GM19455 (cell line): ENCODE results near the gene KRT3.

Source experiments
- ATAC-seq: cut with Tn5 transposase; IDR thresholded peaks from one replicate; pipeline ENCODE4 v1.9.1; 2021; ENCODE audit not compliant: unreplicated experiment

Gene KRT3

DNA sequence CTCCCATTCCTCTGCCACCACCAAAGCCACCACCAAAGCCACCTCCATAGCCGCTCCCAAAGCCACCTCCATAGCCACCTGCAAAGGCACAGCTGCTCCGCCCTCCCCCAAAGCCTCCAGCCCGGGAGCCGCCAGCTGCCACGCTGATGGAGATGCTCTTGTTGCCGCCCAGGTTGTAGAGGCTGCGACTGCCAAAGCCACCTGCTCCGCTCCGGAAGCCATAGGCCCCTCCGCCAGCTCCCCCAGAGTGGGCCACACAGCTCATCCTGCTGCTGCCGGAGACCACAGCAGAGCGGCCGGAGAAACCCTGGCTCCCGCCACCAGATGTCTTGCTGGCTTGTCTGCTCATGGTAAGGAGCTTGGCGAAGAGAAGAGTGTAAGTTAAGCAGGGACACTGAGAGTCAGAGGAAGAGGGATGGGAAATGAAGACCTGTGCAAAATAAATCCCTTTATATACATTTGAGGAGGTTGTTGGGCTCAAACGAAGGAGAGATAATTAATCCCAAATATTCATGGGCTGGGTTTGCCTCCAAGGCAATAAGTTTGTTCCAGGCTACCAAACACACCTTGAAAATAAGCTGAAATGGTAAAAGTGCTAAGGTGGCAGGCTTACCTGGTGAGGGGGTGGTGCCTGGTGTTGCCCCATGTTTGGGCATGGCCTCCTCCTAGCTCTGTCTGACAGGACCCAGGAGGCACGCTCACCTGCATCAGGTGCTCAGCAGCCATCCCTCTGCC is at the start of gene KRT3:
KRT3 (minus strand) TSS at position 424 of the 735 bp plus-strand sequence; CDS start at position 349, 75 bp downstream.
- no peak for ATAC-seq

DNA sequence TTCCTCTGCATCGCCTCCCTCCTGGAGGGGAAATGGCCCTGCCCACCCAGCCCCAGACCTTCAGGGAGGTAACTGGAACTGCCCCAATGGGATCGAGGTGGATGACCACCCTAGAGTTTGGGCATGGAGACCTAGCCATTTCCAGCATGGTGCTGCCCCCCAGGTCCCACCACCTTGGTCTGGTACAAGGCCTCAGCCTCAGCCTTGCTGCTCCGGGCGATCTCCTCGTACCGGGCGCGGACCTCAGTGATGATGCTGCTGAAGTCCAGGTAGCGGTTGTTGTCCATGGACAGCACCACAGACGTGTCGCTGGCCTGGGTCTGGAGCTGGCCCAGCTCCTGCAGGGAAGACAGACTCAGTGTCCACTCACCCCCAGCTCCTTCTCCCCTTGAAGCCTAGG is 48.5 kb upstream of the KRT3 start:
- no peak for ATAC-seq

DNA sequence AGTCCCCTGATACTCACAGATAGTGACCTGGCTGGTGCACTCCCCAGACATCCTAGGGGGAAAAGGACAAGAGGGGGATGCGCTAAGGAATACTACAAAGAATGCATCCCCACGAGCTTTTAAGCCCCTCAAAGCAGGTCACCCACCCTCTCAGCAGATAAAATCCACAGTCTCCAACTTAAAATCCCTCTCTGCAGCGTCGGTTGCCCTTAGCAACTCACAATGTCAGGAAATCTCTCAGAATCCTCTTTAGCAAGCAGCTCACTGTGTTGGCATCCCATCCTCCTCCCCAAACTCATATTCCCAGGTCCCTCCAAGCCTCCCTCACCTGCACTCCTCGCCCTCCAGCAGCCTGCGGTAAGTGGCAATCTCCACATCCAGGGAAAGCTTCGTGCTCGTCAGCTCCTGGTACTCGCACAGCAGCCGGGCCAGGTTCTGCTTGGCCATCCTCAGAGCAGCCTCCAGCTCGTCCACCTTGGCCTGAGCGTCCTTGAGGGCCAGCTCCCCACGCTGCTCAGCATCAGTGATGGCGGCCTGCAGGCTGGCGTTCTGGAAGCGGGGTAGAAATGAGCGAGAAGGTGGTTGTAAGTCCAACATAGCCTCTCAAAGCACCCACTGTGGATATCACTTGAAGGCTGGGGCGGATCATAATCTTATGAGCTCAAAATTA is 43.7 kb upstream of the KRT3 start:
- no peak for ATAC-seq

DNA sequence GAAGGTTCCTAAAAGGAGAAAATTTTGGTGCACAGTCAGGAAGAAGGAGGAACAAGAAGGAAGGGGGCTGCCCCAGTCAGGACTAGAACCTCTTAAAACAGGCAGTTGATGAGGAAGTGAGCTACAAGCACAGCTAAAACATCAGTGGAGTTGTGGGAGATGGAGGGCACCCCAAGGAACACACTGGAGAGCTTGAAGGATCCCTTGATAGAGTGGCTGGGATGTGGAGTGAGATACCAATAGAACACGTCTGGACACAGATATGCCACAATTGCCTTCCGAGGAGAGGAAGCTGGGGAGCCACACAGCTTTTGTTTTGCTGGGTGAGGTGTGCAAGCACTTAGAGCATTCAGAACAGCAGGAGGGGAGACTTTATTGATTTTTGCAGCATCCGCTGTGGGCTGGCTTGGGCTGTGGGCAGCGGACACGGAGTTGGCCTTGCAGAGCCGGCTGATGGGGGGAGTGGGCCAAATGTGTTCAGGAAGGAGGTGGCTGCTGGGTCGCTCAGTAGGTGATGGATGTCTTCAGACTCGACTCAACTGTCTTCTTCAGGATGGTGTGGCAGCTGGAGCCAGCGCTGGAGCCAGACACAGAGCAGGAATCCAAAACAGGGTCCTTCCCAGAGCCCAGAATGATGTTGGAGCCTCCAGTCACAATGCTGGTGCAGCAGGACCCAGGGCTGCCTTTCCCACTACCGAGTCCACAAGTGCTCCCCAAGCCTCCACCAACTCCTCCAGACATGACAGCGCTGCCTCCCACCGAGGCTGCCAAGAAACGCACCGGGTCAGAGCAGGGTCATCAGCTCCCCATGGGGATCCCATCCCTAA is 42.9 kb upstream of the KRT3 start:
- ATAC-seq = no peak

DNA sequence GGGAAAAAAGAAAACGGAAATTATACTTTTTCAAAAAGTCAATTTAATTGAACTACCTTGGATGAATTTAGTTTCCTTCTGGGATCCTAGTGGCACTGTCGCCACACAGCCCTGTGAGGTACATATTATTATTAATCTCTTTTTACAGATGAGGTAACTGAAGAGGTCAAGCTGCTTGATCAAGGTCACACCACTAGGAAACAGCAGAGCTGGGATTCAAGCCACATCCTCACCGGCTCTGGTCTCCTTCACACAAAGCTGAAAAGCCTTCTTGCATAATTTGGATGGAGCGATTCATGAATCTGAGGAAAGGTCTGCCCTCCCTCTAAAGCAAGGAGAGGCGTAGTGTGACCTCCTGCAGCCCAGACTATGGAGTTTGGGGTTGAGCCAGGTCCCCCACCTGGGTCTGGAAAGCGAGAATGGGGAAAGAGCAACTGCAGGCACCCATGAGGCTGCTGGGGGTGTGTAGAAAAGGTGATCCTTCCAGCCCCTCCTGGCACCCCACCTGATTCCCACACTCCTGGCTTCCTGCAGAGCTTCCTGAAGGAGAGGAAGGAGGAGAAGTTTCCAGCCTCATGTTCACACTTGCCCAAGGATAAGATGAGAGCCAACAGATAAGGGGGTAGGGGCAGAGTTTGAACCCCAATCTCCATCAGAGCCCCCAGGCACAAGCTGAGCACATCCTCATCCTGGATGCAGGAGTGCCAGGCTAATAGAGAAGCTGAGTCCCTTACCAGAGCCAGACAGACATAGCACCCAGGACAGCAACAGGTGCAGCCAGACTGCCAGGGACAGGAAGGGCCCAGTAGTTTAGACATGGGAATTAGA is 42.1 kb upstream of the KRT3 start:
- no peak for ATAC-seq

DNA sequence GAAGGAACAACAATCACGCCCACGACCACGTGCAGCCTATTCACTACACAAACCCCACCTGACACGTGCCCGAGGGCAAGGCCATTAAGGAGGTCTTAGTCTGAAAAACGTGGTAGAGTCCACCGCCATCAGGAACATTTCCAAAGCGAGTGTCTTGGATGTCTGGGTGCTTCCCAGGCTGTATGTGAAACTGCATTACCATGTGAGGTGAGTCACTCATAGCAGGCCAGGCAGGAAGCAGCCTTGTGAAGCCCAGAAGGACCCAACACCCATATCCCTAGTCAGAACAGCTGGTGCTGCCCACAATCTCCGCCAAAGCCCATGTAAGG is 41.5 kb upstream of the KRT3 start:
- no peak for ATAC-seq

DNA sequence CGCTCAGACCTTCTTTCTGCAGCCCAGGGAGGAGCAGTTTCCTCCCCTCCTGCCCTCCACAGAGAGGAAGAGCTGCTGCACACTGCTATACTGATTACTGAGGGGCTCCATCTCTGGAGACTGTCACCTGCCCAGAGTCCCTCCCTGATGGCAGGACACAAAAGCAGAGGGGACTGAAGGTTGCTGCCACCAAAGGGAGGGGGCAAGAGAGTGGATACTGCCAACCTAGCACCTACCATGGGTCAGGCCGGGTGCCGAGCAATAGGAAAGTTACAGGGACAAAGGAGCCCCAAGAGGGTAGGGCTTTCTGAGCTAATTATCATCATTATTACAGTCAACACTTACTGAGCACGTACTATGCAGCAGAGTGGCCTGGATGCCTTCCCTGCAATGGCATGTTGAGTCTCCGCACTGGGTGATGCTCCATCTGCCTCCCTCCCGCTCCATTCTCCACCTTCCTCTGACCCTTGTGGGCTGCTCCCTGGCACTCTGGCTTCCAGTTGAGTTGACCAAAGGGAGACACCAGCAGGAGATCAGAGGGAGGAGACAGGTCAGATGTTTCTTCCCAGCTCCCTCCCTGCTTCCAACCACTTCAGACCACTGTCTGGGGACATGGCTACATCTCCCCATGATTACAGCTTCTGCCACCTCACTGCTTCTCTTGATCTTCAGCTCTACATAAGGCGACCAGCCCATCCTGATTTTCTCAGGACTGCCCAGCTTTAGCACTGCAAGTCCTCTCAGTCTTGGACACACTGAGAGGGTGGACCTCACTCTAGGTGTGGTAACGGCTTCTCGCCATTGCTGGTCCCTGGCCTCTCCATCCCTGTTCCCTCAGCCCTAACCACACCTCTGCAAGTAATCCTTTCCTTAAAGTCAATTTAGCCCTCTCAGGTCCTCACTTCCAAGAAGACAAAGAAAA is 40.8 kb upstream of the KRT3 start:
- ATAC-seq = no peak

DNA sequence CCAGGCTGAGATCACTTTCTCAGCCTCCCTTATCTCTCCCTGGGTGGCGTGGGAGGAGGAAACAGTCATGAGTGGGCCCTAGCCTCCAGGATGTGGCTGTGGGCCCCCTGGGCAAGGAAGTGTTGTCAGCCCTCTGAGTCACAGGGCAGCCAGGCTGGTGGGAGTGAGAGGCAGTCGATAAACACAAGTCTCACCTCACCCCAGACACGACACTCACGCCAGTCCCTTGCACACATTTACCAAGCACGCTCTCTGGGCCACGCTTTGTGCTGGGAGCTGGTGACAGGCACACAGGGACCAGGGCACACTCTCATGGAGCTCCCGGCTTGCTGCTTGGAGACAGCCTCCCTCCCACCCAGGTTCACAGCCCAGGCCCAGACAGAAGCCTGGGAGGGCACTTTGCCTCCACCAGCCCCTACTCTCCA is 40.1 kb upstream of the KRT3 start:
- no peak for ATAC-seq

DNA sequence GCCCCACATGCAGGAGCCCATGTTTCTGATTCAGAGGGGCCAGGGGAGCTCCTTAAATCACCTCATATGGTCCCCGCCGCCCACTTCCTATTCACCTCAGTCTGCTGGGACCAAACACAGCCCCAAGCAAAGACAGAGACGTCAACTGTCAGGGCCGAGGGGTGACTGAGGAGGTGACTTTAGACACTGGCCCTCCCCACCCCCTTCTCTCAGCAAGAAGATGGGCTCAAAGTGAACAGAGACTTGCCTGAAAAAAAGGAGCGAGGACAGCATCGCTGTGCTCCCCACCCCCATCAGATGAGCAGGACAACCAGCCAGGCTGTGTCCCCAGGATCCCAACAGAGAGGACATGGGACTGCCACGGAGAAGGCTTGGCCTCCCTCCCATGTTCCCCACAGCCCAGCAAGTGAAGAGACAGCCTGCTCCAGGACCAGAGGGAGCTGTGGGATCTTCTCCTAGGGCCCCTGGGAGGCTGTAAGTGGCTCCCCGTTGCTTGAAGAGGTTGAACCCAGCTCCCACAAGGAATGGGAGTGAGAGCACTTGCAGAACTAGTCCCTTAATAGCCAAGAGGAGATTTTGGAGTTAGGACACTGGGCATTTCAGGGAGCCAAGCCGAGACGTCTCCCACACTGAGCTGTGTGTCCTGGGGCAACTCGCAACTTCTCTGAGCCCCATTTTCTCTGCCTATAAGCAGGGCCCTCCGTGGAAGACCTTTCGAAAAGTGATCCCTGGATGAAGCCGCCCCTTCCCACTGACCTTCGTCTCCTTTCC is 39.5 kb upstream of the KRT3 start:
- ATAC-seq = no peak

DNA sequence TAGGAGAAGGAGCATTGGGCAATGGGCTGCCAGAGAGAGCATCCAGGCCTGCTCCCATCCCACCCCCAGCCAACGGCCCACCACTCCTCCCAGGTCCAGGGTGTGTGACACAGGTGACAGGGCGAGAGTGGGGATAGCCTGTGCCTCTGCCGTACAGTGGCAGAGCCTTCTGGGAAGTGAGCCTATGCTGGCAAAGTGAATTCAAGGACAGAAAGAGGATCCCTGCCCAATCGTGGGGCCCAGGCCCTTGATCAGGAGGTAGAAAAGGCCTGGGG is 38.7 kb upstream of the KRT3 start:
- no peak for ATAC-seq

DNA sequence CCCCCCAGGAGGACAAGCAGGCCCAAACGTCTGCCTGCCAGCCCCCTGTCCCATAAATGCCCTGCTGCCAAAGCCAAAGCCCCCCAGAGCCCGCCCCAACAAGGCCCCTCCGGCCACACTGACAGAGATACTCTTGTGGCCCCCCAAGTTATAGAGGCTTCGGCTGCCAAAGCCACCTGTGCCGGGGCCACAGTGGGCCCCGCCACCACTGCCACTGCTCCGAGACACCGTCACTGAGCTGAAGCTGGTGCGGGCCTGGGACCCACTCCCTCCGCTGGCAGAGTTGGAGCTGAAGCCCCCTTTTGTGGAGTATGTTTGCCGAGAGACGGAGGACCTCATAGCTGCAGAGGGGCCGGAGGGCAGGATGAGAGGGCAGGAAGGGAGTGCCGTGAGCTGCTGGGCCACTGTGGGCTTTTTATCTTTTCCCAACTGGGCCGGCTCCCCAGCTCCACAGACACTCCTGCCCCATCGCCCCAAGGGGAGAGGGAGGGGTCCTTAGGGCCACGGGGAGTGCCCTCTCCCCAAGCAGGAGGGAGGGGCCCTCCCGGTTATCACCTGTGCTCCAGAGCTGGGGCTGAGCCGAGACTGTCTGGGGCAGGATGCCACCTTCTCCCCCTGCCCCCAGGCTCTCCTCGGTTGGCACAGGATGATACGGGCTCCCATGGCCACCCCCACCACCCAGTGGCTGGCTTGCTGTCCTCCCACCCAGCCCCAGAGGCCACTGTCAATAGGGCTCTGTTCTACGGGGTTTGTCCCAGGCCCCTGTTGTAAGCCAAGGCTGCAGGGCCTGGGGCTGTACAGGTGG is 38.2 kb upstream of the KRT3 start, which contains the start of gene KRT79:
KRT79 (minus strand) TSS at position 390 of the 805 bp plus-strand sequence; CDS start at position 339, 51 bp downstream.
- no peak for ATAC-seq

DNA sequence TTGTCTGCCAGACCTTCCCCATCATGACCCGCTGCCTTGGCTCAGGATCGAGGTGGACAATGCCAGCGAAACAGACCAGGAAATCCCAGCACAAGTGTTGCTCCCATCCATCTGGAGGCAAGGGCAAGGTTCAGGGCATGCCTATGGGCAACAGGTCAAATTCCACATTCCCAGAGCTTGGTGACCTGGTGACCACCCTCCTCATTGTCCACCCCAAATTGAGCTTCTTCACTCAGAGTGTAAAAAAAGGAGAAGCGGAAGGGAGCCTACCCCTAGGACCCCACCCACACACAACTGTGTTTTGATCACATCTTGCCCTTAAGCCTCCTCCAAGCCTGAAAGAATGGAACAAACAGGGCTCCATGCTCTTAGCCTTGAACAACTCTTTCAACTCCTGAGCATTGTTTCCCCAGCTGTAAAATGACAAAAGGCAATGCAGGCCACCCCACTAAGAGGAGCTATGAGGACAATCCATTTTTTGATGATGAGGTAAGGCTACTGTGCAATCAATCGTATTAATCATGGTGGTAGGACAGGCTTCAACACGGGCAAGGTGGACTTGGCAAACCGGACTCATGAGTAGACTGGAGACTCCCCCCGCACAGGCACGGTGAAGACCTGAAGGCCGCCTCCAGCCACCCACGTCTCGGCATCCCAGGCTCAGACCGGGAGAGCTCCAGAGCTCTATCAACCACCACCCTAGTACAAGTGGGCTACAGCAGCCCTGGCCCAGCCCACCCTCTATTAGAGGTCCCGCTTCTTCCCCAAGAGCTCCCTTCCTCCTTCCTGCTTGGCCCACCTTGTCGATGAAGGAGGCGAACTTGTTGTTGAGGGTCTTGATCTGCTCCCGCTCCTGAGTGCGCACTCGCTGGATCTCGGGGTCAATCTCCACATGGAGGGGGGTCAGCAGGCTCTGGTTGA is 37.3 kb upstream of the KRT3 start:
- no peak for ATAC-seq

DNA sequence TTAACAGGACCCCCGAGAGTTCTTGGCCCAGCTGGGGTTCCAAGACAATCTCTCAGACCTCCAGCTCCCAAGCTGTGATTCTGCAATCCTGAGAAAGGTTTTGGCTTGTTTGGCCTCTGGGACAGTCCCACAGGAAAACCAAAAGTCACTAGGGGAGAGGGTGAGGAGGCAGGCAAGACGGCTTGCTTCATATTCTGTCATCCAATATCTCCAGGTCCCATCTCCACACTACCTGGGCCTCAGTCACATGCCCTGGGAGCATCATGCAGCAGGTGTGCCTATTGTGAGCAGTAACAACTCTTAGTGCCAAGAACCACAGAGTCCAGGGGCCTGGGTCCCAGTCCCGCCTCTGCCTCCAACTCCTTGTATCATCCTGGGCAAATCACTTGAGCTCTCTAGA is 36.5 kb upstream of the KRT3 start:
- no peak for ATAC-seq

DNA sequence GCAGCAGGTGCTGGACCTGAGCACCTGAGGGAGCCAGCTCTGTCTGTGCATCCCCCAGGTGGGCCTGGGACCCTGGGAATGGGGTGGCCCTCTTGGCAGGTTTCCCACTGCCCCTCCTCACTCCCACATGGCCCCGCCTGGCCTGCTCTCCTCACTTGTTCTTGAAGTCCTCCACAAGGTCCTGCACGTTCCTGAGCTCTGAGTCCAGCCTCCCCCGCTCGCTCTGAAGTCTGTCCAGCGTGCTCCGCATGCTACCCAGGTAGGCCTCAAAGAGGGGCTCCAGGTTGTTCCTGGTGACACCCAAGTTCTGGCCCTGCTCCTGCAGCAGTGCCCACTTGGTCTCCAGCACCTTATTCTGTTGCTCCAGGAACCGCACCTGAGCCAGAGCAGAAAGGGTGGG is 35.3 kb upstream of the KRT3 start:
- ATAC-seq = no peak

DNA sequence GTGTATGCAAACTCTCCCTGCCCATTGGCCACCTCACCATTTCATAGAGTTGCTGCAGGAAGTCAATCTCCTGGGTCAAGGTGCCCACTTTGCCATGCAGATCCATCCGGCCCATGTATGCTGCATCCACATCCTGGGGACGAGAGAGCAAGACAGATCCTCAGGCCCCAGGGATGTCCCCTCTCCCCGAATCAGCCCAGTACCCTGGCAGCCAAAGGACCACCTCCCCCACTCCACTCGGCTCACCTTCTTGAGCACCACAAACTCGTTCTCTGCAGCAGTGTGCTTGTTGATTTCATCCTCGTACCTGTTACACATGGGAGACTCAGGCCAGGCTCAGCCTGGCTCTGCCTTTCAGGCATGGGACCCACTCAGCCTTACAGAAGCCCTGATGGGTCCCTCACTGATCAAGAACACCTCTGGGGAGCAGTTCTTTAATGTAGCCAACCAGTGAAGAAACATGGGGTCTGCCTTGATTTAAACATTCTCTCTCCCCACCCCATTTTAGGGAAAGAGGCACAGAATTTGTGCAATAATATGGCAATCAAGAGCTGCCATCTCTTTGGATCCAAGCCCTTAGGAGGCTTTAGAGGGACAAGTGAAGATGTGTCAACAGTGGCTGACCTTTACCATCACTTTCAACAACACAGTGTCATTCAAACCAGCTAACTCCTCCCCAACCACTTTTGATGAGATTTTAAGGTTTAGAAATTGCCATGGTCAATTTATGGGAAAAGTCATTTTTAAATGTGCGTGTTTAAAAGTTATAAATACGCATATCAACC is 34.3 kb upstream of the KRT3 start:
- ATAC-seq = no peak

DNA sequence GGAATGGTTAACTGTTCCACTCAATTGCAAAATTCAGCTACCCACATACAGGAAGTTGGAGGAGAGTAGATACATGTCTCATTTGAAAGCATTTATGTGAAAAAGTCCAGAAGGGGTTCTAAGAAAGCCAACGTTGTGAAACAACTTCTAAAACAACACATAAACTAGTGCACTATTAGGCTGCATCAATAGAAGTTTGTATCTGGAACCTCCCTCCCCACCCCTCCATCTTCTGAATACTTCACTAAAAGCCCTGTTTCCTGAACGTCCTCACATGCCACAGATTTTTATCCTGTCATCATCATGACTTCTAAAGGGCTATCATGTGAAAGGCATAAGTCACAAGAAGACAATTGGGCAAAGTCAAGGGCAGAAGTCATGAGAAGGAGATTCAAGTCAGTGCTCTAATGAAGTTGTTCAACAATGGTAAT is 32.7 kb upstream of the KRT3 start:
- ATAC-seq = no peak

DNA sequence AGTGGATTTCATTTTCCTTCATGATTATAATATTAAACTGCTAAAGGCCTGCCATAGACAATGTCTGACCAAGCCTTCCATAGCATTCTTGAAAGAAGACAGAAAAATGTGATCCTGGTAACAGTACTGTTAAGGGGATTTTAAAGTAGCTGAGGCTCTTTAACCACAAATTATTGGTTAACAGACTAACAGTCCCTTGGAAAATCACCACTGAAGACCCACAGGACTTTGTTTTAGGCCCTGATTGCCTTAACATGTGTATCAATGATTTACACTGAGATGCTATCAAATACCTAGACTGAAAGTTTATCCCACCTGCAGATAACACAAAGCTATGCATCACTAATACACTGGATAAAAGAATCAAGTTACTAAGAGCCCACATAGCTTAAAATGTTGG is 32.2 kb upstream of the KRT3 start:
- ATAC-seq = no peak
